ENCODE measurements around the gene QRICH2. TPM values are rescaled to one million over a fixed set of nuclear protein-coding genes. Genes with fewer than 3 reads are reported as not detected.

QRICH2 gene
- total and polyA plus RNA-seq, 9 of the 15 experiments (the other 6 are each of a cell fraction or from before 2014, with no cell fraction given): 0.03 to 1.6 (median 0.81) TPM

DNA sequence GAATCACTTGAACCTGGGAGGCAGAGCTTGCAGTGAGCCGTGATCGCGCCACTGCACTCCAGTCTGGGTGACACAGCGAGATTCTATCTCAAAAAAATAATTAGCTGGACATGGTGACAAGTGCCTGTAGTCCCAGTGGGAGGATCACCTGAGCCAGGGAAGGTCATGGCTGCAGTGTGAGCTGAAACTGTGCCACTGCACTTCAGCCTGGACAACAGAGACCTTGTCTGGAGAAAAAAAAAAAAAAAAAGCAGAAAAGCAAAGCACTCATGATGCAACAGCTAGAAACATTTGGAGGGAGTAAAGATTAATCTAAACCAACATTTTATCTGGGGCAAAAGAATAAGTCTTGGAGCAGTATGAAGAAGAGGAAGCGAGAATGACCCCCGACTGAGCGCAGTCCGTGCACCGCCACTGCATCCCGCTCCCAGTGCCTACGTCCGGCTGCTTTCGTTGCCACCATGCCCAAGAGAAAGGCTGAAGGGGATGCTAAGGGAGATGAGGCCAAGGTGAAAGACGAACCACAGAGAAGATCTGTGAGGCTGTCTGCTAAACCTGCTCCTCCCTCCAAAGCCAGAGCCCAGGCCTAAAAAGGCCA lies 37.4 kb upstream of the QRICH2 start (continued):
- TF ChIP-seq ELF2 (CRISPR knock-in tag; IDR thresholded peaks at IDR 0.05) (no peak), TGIF2 (CRISPR knock-in tag; IDR thresholded peaks at IDR 0.05) (no peak), ZC3H8 (IDR thresholded peaks at IDR 0.05) (no peak), SMARCA4 (IDR thresholded peaks at IDR 0.05) (peak; percentile 85), NR1H2 (CRISPR knock-in tag; IDR thresholded peaks at IDR 0.05) (no peak), KLF13 (tag; IDR thresholded peaks at IDR 0.05; ENCODE audit: borderline replicate concordance, low read depth) (no peak), SMAD4 (CRISPR knock-in tag; conservative IDR thresholded peaks at IDR 0.05) (peak; percentile 78), ZNF41 (CRISPR knock-in tag; conservative IDR thresholded peaks at IDR 0.05) (no peak), HNRNPH1 (optimal IDR thresholded peaks at IDR 0.05; ENCODE audit: low read depth, low read length) (no peak), ZNF507 (tag; conservative IDR thresholded peaks at IDR 0.05) (no peak), SLC30A9 (CRISPR knock-in tag; IDR thresholded peaks at IDR 0.05) (no peak)
- TF ChIP-seq, protein P1, sequence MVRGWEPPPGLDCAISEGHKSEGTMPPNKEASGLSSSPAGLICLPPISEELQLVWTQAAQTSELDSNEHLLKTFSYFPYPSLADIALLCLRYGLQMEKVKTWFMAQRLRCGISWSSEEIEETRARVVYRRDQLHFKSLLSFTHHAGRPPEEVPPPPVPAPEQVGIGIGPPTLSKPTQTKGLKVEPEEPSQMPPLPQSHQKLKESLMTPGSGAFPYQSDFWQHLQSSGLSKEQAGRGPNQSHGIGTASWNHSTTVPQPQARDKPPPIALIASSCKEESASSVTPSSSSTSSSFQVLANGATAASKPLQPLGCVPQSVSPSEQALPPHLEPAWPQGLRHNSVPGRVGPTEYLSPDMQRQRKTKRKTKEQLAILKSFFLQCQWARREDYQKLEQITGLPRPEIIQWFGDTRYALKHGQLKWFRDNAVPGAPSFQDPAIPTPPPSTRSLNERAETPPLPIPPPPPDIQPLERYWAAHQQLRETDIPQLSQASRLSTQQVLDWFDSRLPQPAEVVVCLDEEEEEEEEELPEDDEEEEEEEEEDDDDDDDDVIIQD (CRISPR knock-in tag; IDR thresholded peaks at IDR 0.05): no peak
- TF ChIP-seq, protein P2, sequence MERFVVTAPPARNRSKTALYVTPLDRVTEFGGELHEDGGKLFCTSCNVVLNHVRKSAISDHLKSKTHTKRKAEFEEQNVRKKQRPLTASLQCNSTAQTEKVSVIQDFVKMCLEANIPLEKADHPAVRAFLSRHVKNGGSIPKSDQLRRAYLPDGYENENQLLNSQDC (CRISPR knock-in tag; IDR thresholded peaks at IDR 0.05): no peak
- TF ChIP-seq, protein P3, sequence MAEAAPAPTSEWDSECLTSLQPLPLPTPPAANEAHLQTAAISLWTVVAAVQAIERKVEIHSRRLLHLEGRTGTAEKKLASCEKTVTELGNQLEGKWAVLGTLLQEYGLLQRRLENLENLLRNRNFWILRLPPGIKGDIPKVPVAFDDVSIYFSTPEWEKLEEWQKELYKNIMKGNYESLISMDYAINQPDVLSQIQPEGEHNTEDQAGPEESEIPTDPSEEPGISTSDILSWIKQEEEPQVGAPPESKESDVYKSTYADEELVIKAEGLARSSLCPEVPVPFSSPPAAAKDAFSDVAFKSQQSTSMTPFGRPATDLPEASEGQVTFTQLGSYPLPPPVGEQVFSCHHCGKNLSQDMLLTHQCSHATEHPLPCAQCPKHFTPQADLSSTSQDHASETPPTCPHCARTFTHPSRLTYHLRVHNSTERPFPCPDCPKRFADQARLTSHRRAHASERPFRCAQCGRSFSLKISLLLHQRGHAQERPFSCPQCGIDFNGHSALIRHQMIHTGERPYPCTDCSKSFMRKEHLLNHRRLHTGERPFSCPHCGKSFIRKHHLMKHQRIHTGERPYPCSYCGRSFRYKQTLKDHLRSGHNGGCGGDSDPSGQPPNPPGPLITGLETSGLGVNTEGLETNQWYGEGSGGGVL (CRISPR knock-in tag; IDR thresholded peaks at IDR 0.05): no peak
- TF ChIP-seq, protein P4, sequence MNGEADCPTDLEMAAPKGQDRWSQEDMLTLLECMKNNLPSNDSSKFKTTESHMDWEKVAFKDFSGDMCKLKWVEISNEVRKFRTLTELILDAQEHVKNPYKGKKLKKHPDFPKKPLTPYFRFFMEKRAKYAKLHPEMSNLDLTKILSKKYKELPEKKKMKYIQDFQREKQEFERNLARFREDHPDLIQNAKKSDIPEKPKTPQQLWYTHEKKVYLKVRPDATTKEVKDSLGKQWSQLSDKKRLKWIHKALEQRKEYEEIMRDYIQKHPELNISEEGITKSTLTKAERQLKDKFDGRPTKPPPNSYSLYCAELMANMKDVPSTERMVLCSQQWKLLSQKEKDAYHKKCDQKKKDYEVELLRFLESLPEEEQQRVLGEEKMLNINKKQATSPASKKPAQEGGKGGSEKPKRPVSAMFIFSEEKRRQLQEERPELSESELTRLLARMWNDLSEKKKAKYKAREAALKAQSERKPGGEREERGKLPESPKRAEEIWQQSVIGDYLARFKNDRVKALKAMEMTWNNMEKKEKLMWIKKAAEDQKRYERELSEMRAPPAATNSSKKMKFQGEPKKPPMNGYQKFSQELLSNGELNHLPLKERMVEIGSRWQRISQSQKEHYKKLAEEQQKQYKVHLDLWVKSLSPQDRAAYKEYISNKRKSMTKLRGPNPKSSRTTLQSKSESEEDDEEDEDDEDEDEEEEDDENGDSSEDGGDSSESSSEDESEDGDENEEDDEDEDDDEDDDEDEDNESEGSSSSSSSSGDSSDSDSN (IDR thresholded peaks at IDR 0.05; ENCODE audit: borderline replicate concordance in 1 of 2, low read depth in 2 of 2, low read length in 2 of 2): no peak
- TF ChIP-seq, protein P5, sequence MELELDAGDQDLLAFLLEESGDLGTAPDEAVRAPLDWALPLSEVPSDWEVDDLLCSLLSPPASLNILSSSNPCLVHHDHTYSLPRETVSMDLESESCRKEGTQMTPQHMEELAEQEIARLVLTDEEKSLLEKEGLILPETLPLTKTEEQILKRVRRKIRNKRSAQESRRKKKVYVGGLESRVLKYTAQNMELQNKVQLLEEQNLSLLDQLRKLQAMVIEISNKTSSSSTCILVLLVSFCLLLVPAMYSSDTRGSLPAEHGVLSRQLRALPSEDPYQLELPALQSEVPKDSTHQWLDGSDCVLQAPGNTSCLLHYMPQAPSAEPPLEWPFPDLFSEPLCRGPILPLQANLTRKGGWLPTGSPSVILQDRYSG (tag; conservative IDR thresholded peaks at IDR 0.05; ENCODE audit: low read depth): no peak

Data from K562 (cell line).